NCI-H187 treated with DMSO at 0.1 percent for 48 hours (cell line): ENCODE results near the gene KRTAP10-12.
A peak's percentile ranks its signal among the peaks of the same experiment; 100 is the strongest.
"Not testable (repeated sequence)": the region's sequence is repeated elsewhere in the genome, so short reads cannot be mapped to it uniquely, and the experiment has no call there.

Experiments
- DNase-seq: peaks from one replicate; lab custom pipeline; 2025; lab: John Stamatoyannopoulos, UW

The KRTAP10-12 gene

DNA sequence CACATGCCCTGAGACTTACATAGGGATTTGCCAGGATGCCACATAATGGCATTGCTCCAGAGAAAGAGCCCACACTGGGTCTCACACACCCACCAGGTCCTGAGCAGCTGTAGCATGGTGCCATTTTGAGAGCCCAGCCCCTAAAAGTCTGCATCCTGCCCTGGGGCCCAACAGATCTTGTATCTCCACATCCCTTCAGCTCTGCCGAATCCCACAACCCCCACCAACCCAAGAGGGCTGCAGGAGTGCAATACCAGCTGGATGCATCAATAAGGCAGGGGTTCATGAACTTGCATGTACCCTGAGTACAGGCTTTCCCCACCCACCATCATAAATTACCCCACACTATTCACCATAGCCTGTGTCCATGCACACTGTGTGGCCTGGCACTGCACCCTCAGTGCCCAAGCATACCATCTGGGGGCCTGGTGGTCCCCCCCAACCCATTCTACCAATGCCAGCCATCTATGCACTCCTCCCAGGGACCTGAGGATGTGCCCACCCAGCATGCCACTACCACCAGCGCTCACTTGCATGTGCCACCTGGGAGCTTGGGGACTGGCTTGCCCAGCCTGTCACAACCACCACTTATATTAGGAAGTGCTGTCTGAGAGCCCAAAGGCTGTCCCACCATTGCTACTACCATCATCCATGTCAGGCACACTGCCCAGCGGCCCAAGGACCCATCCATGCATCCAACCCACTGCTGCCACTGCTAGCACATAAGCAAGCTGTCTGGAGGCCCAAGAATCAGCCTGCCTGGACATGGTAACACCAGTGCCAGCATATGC is 26.1 kb upstream of the KRTAP10-12 start:
- DNase-seq: no peak

DNA sequence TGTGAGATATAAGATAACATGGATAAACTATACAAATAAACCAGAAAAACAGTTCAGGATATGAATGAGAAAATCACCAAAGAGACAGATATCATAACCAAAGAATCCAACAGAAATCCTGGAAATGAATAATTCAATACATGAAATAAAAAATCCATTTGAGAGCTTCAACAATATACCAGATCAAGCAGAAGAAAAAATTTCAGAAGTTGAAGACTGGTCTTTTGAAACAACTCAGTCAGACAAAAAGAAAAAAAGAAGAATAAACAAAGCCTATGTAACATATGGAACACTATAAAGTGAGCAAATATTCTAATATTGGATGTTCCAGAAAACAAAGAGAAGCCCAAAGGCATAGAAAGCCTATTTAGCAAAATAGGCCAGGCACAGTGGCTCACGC is 25.1 kb upstream of the KRTAP10-12 start:
- no peak for DNase-seq

DNA sequence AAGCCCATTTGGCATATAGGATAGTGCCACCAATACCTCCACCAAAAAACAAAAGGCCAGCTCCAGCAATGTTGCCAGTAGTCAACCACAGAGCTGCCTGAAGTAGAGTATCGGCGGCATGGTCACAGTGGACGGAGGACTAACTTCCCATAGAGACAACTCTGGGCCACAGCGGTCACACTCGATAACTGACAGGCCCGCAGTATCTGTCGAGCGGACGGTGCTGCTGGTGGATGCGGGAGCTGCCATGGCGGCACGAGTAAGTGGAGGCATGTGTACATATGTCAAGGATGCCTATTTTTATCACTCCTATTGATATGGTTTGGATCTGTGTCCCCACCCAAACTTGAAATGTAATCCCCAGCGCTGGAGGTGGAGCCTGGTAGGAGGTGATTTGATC is 19.1 kb upstream of the KRTAP10-12 start:
- no peak for DNase-seq

DNA sequence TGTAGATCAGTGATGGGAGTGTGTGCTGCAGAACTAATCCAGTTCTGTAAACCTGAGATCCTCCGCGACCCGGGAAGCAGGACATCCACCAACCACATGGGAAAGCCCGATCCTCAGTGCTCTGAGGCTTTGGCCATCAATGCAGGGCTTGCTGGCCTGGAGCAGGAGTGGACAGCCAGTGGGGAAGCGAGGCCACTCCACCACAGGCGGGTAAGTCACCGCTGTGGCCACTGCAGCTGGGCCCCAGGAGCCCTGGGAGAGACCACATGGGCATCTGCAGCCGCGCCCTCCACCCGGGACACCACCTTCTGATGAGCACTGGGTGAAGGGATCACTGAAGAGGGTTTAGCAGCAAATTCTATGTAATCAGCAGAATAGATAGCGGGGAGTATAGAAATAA is 15.8 kb upstream of the KRTAP10-12 start:
- DNase-seq: no peak

DNA sequence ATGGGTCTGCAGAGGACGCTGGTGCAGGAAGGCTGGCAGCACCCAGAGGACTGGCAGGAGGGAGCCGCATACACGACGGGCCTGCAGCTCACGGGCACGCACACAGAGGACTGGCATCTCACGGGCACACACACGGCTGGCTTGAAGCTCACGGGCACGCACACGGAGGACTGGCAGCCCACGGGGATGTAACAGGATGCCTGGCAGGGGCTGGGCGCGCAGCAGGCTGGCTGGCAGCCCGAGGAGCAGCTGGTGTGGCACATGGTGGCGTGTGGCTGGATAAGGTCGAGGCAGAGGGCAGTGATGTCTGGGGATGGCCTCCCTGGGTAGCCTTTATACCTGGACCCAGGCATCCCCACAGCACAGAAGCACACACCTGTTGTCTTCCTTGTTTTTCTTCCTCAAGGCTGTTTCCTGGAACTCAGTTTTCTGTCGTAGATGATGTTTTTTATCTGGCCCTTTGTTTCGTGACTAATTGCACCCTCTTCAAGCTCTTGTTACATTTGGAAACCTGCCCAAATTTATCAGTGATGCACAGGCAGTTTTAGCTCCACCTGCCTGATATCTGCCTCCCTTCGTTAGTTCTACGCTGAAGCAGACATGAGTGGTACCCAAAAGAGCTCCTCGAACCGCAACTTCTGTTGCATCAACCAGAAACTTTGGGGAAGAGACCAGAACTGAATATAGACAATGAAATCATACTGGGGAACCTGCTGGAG is 15.0 kb upstream of the KRTAP10-12 start, which contains the start of gene KRTAP12-1:
Gene KRTAP12-1, minus strand, starts transcription at position 303 of the 719 bp plus-strand sequence. Its CDS starts 40 bp downstream, at position 263.
- DNase-seq: peak; percentile 77

- no peak for DNase-seq
These were observed 14.3 kb upstream of the KRTAP10-12 start for GRCh38 chr21:44682580-44683151.

GRCh38 chr21:44684077-44684476 is 12.9 kb upstream of the KRTAP10-12 start:
- DNase-seq: no peak

DNA sequence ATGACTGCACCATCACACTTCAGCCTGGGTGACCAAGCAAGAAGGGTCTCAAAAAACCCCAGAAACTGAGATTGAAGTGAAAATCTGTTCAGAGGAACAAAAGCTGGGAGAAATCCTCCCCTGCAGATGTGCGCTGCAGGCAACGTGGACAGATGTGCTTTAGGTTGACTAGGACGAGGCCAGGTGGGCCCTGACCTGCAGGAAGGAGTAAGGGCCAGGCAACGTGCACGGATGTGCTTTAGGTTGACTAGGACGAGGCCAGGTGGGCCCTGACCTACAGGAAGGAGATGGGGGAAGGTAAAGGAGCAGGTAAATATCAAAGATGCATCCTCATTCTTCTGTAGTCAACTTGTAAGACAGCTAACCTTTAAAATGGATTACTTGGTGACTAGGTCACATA is 12.5 kb upstream of the KRTAP10-12 start:
- DNase-seq: no peak

DNA sequence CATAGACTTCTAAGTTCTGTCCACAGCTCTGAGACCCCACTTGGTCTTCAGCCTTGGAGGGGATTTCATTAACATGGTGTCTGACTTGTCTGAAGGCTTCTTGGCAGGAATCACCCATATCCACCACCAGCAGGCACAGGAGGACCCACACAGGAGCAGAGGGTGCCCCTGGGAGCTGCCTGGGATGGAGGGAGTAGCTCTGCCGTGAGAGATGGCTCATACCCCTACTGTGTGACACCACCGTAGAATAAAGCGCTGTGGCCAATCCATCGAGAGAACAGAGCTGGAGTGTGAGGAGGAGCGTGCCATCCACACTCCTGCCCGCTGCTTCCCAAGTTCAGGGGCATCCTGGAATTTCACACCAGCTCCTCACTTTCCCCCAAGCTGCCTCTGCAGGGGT is 11.9 kb upstream of the KRTAP10-12 start:
- DNase-seq: not testable (repeated sequence)

- no peak for DNase-seq
These were observed 10.8 kb upstream of the KRTAP10-12 start for GRCh38 chr21:44686000-44686781.

- DNase-seq: no peak
These were observed 10.0 kb upstream of the KRTAP10-12 start for GRCh38 chr21:44686843-44687561.

DNA sequence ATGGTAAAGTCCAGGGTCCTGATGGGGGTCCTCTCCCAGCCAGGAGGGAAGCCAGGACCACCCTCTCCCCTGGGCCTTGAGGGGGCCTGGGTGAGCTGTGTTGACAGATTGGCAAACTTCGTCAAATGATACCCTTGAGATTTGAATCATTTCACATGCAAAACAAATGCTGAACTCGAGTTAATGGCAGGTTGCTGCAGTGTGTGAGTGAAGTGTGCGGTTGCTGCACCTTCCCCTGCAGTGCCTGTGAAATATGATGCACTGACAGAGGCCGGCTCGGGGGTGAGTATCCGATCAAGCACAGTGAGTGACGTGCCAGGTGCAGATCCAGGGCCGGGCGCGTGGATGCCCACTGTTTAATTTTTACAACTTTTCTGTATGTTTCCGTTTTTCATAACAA is 9.3 kb upstream of the KRTAP10-12 start:
- DNase-seq: peak; percentile 79

DNA sequence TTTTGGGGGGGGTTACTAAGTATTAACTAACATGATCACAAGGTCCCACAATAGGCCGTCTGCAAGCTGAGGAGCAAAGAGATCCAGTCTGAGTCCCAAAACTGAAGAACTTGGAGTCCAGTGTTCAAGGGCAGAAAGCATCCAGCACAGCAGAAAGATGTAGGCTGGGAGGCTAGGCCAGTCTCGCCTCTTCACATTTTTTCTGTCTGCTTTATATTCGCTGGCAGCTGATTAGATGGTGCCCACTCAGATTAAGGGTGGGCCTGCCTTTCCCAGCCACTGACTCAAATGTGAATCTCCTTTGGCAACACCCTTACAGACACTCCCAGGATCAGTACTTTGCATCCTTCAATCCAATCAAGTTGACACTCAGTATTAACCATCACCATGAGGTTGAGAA is 7.2 kb upstream of the KRTAP10-12 start:
- not testable (repeated sequence) for DNase-seq

- DNase-seq: no peak
These were observed 5.3 kb upstream of the KRTAP10-12 start for GRCh38 chr21:44691686-44692085.

DNA sequence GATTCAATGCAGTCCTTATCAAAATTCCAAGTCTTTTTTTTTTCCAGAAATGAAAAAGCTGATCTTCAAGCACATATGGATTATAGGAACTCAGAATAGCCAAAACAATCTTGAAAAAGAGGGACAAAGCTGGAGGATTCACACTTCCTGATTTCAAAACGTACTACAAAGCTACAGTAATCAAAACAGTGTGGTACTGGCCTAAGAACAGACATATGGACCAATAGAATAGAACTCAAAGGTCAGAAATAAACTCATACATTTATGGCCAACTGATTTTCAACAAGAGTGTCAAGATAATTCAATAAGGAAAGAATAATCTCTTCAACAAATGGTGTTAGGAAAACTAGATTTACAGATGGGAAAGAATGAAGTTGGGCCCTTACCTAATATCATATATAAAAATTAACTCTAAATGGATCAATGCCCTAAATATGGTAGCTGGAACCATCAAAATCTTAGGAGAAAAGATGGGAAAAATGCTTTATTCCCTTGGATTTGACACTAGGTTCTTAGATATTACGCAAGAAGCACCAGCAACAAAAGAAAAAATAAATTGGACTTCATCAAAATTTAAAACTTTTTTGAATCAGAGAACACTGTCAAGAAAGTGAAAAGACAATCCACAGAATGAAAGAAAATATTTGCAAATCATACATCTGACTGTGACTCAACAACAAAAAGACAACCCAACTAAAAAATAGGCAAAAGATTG is 4.0 kb upstream of the KRTAP10-12 start:
- DNase-seq: no peak

GRCh38 chr21:44694776-44695175 is 2.2 kb upstream of the KRTAP10-12 start:
- no peak for DNase-seq

DNA sequence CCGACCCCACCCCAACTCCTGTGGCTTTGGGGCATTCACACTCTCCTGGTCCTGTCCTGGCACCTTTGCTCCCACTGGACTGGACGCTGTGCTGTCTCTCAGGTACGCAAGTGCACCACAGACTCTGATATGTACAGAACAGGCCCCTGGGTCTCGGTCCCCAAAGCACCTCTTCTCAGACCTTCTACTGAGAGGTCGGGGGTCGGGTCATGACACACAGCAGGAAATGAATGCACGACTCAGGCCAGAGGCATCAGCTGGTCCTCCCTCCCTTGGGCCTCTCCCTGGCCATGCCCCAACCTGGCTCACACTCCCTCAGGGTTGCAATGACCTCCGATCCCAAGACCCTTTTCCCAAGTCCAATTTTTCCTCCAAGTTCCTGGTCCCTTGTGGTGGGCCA is 1.8 kb upstream of the KRTAP10-12 start:
- DNase-seq: no peak

GRCh38 chr21:44695641-44696040 is 1.3 kb upstream of the KRTAP10-12 start:
- no peak for DNase-seq

GRCh38 chr21:44696572-44696971 is 400 bp upstream of the KRTAP10-12 start:
- no peak for DNase-seq

GRCh38 chr21:44697811-44698734 is 1.1 kb downstream of the KRTAP10-12 start:
- DNase-seq: no peak
